ENCODE measurements around the gene CD93.

CD93 gene

DNA sequence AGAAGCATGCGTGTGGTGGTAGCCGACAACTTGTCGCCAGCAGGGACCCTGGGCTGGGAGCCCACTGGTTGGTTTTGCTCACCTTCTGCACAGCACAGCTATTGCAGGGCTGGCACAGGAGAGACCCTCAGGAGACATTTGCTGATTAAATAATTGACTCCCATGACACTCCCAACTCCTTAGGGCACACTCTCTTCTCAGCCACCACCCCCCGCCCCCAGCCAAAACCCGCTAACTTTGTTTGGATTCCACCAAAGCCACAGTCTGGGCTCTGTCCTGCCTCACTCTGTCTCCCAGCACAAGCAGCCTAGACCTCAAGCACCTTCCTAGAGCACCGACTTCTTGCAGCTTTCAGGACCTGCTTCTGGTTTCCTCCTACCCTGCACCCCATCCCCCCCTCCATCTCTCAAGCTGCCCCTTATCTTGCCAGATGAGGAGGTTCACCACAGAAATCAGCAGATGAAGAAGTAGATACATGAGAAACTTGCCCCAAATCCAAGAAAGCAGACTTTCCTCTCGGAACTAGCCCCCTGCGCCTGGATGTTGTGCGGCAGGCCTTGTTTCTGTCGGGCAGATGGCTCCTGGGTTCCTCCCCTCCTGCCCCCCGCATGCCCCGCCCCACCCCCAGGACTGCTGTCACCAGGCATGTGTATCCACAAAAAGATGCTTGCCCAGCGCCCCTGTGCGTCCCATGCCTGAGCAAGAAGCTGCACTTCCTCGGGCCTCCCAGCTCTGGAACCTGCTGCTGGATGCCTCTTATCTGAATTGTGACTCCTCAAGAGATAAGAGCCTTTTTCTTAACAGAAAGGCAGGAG lies 35.0 kb upstream of the CD93 start:
- DNase-seq (ENCODE audit: low read depth): no peak

DNA sequence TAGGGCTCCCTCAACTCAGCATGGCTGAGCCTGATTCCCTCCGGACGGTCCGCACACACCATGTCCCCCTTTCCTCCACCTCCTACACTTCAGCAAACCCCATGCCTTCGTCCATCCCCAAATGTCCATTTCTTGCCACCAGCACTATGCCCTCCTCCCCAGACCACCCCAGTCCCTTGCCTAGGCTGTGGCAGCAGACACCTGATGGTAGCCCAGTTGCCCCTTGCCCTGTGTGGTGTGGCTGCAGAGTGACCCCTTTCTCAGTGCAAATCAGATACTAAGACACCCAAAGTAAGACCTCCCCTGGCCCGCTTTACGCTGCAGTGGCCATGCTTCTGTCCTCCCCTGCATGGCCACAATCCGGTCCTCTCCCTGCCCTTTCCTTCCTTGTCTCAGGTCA lies 34.1 kb upstream of the CD93 start:
- no peak for DNase-seq (ENCODE audit: low read depth)

DNA sequence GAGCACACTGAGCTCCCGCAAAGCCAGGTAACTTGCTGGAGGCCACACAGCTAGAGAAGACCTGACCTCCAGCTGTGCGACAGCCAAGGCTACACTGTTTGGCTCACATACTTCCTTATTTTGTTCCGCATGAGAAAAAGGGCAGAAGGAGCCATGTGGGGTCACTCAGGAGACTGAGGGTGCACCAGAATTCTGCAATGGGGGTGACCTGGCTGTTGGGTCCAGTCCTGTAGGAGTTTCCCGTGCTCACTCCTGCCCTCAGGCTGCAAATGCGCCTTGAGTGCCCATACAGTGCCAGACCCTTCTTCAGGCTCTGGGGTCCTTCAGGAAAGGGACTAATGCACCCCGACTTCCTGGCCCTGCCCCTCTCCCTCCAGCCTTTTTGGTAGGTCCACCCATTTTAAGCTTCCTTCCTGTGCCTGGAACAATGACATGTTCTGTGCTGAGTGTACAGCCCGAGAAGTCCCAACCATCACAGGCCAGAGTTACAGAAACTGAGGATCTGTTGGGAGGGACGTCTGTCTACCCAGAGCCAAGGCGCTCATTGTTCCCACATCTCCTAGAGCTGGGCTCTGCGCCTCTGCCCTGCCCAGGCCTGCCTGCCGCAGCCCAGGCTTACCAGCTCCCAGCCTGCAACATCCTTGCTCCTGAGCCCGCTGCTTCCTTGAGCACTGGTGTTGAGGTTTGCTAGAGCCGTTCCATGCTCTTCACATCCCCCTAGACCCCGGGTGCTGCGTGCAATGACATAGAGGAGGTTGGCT lies 33.5 kb upstream of the CD93 start:
- DNase-seq (ENCODE audit: low read depth): no peak

DNA sequence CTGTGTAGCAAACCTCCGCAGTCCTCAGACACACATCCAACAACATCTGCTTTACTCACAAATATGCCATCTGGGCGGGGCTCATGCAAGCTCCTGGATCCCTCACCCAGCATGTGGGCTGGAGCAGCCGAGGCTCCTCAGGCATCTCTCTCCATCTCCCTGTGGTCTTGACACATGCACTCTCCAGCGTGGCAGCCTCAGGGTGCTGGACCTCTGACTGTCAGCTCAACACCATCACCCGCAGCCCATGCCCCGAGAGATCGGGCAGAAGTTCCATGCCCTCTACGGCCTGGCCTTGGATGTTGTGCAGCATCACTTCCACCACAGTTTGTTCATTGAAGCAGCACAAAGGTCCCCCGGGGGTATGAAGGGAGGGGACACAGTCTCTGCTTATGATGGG lies 32.6 kb upstream of the CD93 start:
- DNase-seq (ENCODE audit: low read depth): no peak

DNA sequence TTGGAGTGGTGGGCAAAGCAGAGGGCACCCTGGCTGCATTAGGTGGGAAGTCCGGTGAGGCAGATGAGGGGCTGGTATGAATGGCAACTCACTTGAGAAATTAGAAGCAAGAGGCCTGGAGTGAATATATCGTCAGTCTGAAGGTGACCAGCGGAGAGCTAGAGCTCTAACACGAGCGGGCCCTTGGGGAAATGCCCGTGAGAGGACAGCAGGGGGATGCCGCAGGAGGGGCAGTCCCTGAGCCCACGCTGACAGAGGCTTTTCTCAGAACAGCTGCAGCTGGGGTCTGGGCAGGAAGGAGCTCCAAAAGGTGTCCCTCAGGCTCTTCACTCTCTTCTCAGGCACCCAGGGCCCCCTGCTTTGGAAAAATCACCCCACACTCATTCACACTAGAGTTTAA lies 32.0 kb upstream of the CD93 start:
- no peak for DNase-seq (ENCODE audit: low read depth)

DNA sequence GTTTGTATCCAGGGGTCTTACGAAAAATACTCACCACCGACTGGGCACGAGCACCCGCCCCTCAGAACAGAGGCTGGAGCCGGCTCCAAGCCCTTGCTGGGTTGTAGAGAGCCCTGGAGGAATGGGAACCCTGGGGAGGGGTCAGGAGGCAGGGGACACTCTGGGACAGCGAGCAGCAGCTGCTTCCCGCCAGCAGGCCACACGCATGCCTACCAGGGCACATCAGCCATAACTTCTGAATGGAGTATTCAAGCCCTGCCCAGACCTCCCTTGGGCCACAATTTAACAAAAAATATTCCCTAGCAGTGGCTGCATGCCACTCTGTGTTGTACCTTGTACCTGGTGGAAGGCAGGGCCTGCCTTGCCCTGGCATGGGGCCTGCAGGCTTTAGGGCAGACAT lies 31.6 kb upstream of the CD93 start:
- no peak for DNase-seq (ENCODE audit: low read depth)

DNA sequence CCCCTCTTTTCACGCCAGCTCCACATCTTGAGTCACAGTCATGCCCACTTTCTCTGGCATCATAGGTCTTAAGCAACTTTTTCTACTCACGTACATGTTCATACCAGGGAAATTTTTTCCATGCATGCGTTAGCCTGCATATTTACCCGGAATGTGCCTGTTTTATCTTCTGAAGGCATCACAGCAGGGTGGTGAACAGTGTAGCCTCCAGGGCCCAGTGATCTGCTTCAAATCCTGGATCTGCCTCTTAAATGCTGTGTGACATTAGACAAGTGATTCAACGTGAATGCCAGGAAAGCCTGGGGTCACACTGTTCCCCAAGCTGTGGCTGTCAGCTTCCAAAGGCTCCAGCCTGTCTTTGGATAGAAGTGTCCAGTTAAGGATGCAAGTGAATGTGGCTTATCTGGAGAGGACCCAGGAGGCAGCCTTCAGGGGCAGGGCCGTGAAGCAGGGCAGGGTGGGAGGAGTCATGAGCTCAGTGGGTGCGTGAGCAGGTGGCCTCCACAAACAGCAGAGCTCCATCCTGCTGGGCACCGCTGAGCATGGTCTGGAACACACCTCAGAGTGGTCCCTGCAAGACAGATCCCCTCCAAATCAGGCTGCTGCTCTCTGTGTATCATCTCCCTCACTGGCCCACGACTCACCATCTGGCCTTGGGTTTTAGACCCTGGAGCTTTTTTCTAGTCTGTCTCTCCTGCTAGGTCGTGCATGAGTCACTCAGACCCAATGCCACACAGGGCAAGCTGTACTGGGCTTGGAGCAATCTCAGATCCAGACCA lies 30.4 kb upstream of the CD93 start:
- DNase-seq (ENCODE audit: low read depth): no peak

DNA sequence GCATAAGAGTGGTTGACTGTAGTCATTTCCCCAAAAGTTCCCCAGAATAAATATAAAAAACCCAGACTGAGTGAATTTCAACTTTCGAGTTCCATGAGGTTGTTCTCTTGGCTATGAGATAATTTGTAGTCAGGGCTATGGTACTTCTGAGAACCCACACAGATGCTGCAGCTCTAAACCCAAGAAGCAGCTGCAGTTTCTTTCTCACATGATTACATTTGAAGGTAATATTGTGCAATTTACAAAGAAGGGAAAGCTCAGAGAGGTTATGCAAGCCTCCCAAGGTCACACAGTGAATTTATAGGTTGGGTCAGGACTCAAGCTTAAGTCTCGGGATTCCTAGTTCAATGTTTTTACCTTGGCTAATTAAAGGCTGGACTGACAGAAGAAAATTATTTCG lies 29.7 kb upstream of the CD93 start:
- DNase-seq (ENCODE audit: low read depth): no peak

DNA sequence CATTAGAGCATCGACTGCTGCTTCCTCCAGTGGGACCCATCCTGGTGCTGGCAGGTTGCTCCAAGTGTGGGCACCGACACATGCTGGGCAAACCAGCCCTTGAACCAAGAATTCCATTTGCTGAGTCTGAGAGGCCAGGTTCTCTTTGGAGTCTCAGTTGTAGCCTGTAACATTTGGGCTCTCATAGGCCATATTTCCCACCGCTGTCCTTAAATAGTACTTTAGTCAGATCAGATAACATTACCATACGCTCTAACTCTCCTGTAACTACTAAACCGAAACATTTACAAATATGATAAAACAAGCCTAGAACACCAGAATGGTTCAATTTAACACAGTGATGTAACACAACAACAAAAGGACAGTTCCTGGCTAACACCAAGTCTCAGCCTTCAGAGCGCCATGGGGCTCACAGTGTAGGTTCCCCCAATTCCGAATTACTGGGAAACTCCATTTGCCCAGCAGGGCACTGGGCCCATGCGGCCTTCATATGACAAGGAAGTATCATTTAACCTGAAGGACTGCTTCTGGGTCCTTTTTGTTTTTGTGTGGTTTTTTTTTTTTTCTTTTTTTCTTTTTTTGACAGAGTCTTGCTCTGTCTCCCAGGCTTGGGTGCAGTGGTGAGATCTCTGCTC lies 28.4 kb upstream of the CD93 start:
- no peak for DNase-seq (ENCODE audit: low read depth)

DNA sequence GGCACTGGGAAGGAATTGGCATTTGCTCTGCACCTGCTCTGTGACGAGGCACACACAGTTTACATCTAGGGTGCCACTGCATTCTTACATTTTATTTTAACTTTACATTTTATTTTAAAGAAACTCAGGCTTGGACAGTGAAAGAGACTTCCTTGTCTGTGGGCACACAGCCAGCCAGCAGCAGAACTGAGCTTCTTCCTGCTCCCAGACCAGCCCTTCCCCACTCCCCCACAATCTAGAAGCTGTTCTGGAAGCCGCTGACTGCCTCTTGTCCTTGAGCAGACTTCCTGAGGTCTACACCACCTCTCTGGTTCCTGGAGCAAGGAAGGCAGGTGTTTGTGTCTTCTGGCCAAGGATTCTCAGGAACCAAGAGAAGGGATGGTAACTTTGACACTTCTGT lies 27.9 kb upstream of the CD93 start:
- no peak for DNase-seq (ENCODE audit: low read depth)

DNA sequence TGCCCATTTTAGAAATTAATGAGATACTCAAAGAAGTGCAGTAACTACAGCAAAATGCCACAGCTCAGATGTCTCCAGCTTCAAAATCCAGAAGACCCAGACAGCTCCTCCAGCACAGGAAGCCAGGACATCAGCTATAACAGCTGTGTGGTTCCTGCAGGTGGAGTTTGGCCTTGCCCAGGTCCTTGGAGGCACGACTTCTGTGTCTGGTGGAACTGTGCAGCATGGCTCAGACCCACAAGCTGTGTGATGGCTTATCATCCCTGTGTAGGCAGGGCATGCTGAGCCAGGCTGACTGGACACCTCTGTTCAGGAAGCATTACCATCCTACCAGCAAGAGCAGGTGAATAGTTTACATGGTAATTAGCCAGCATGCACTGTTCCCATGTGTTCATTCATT lies 26.5 kb upstream of the CD93 start:
- no peak for DNase-seq (ENCODE audit: low read depth)

DNA sequence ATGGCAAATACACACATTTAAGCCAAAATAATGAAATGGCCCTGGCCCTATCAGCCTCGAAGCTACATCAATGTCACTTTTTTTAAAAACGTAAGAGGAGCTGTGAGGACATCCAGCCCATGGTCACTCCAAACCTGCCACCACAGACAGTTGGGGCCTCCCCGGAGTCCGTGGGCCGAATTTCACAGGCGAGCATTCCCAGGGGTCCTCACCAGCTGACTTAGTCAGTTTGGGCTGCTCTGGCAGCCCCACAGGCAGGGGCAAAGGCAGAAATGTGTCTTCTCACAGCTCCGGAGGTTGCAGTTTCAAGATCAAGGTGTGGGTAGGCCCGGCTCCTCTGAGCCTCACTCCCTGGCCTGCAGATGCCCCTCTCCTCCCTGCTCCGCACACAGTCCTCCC lies 25.8 kb upstream of the CD93 start:
- DNase-seq (ENCODE audit: low read depth): no peak

DNA sequence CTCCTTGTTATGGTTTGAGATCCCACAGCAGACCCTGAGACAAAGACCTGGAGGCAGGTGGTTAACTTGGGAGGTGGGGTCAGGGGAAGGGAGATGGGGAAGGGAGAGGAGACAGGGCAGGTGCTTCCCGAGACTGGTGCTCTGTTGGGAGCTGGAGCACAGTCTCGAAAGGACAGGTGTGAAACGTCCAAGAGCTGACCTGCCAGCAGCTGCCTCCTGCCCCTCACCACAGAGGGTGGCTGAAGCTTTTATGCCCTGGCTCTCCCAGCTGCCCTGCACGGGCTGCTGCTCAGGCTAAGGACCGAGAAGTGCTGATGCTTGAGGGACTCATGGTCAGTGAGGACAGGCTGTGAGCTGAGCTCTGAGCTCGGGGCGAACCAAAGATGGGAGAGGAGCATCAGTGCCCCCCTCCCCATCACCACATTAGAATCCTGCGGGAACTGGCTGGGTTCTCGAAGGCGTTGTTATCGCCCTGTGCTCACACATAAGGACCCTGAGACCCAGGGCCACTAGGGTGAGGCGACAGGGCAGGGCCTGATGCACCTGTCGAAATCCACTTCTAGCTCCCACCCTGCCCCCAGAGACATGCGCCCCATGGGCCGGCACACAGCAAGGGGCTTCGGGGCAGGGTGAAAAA lies 25.3 kb upstream of the CD93 start:
- DNase-seq (ENCODE audit: low read depth): no peak

DNA sequence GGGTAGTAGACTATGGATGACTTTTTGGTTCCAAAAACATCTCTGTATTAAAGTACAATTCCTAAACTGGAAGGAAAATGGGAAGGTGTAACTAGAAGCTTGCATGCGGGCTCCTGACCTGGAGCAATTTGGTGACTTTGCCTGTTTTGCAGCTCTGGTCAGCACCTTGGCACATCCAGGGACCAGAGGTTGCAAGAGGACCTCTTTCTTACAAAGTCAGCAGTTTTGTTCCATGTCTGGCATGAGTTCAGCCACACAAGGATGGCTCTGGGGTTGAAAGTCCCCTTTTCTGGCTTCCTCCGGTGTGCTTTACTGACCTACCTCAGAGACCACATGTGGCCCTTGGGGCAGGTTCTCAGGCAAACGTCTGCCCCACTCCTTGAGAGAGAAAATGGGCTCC lies 22.7 kb upstream of the CD93 start:
- DNase-seq (ENCODE audit: low read depth): no peak

DNA sequence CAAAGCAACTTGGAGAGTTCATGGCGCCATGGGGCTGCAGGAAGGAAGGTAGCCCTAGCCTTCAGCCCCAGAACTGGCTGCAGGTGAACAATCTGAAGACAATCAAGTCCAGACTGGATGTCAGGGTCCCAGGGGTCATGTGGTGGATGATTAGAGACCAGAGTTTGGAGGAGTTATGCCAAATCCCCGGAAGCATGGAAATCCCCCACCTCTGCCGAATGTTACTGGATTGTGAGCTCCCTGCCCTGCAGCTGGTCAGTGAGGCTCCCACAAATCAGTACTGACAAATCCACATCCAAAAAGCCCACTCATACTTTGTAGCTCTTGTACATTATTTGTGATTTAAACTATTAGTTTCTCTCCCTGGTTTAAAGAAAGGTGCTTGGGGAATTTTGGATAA lies 21.3 kb upstream of the CD93 start:
- DNase-seq (ENCODE audit: low read depth): no peak

DNA sequence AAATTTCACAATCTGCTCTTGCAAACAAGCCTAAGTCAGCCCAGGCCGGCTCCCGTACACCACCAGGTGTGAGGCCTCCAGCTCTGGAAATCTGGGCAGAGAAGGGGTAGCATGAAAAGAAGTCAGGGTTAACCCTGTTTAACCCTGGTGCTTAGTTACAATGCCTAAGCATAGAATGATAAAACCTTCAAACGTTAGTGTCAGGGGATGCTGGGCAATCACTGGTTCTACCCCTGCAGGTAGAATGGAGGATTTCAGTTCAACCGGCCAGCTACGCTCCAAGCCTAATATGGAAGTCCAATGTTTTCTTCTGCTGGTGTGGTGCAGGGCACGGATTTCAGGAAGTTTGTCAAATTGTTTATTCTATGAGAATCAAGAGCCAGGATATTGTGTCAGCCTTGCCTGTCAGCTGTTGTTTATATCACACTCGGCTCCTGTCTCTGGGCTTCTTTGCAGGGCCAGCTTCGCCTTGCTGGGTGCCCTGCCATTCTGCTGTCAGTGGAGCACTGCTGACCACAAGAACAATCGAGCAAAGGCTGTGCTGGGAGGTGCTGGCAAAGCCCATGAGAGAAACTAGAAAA lies 20.2 kb upstream of the CD93 start:
- DNase-seq (ENCODE audit: low read depth): no peak

DNA sequence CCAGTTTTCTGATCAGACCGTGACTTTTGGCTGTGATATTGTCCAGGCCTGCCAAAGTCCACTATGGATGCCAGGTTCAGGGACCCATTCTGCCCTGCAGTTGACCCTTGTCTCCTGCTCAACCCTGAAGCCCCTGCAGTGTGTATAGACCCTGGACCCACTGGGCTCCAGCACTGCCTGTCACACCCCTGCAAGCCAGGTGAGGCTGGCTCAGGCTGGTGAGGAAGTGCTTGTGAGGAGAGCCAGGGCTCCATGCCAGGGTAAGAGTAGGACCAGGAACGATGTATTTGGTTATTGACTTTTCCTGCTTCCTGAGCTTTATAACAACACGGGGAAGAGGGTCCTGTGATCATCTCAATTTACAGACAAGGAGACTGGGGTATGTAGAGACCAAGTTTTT lies 19.1 kb upstream of the CD93 start:
- no peak for DNase-seq (ENCODE audit: low read depth)

DNA sequence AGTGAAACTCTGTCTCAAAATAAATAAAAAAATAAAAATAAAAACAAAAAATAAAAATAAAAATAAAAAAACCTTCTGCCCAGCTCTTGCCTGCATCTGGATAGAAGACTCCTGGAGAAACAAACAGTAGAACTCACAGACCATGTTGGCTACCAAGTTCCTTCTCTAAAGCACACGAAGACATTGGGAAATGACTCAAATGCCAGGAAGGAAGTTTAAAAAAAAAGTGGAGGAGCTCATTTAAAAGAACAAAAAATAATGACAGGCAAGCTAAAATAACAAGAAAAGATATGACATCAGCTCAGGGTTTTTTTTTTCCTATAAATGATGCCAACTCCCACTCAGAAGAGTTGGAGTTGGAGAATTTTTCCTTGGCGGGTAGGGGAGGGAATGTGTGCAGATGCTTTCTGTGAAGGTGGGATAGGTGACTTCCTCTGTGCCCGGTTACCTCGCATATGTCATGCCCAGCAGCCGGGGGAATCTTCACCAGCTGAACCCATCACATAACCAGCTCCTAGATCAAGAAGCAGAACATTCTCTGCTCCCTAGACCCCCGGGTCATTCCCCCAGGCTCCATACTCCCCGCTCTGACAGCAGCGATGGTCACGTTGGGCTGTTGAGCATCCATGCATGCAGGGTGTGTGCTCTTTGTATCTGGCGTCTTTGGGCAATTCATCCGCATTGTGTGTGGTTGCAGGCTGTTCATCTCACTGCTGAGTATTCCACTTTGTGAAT lies 17.3 kb upstream of the CD93 start:
- no peak for DNase-seq (ENCODE audit: low read depth)

DNA sequence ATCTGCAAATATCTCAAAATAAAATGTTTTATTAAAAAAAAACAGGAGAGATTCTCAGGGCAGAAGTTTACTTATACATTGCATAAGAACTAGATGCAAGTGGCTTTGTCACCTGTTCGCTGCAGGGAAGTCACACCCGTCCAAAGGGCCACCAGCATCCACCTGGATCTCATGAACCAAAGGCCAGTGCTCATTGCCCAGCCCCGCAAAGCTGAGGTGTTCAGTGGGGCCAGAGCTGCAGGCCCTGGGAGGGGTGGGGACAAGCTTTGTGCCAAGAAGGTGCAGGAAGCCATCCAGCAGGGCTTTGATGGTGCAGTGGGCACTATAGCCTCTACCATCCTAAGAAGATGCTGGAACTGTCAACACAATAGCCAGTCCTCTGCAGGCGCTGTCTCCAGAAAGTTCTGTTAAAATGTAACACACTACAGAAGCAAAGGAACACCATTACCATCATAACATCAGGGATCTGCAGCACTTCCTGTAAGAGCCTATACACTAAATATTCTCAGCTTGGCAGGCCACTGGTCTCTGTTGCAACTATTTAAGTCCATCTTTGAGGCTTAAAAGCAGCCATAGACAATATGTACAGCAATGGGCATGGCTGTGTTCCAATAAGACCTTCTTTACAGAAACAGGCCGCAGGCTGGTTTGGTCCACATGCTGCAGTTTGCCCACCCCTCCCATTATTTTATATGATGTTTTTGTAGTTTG lies 15.7 kb upstream of the CD93 start:
- DNase-seq (ENCODE audit: low read depth): no peak

DNA sequence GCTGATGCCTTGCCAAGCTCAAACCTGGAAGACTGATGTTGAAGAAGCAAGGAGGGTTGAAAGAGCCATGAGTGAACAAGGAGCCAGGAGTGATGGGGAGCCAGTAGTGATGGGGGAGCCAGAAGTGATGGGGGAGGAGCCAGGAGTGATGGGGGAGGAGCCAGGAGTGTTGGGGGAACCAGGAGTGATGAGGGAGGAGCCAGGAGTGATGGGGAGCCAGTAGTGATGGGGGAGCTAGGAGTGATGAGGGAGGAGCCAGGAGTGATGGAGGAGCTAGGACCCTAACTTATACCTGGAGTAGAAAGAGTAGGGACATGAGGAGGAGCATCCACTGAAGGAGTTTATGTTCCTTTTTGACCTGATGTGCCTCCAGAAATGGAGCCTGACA lies 14.6 kb upstream of the CD93 start:
- DNase-seq (ENCODE audit: low read depth): no peak

Data from non-pigmented ciliary epithelial cell (primary cell).